Measurements from ENCODE around the gene HTRA1. TPM values are rescaled to one million over a fixed set of nuclear protein-coding genes. Genes with fewer than 3 reads are reported as not detected.

The HTRA1 gene
- total RNA-seq, 2 donors from 2014 or later = 29.3 to 36.6 TPM

- ATAC-seq (no peak), DNase-seq (no peak)
- no peak overlapping the region for H3K27ac ChIP-seq
- no peaks in the 10 kb centered on the region for H3K9me3 ChIP-seq
- H3K4me3 ChIP-seq = no peak overlapping the region
- intact Hi-C loops (cut with DNase I) = no loop called here
- H3K27me3 ChIP-seq = no peaks in the 10 kb centered on the region
- no peak for TF ChIP-seq CTCF (IDR thresholded peaks at IDR 0.05)
- no peak for TF ChIP-seq POLR2A (IDR thresholded peaks at IDR 0.05)
- 30 to 70% methylated on average over 3 of the region's 3 CpGs for WGBS, 2 donors
- no peaks in the 10 kb centered on the region for H3K4me1 ChIP-seq
- no peaks in the 10 kb centered on the region for H3K36me3 ChIP-seq (replicated peaks in 1 of 2; ENCODE audit: insufficient read depth in 1 of 2, low read depth in 2 of 2)
Measured at GRCh38 chr10:122521011-122521410, 59.7 kb downstream of the HTRA1 start.

- 69 to 78% methylated on average over 3 of the region's 3 CpGs for WGBS, 2 donors
- H3K36me3 ChIP-seq (replicated peaks in 1 of 2; ENCODE audit: insufficient read depth in 1 of 2, low read depth in 2 of 2) = no peaks in the 10 kb centered on the region
- no peaks in the 10 kb centered on the region for H3K9me3 ChIP-seq
- no peak overlapping the region for H3K27ac ChIP-seq
- DNase-seq = no peak
- TF ChIP-seq POLR2A (IDR thresholded peaks at IDR 0.05) (no peak), CTCF (IDR thresholded peaks at IDR 0.05) (no peak)
- no peak overlapping the region for H3K4me3 ChIP-seq
- H3K27me3 ChIP-seq = no peaks in the 10 kb centered on the region
- H3K4me1 ChIP-seq = no peaks in the 10 kb centered on the region
- intact Hi-C loops (cut with DNase I) = no loop called here
- no peak for ATAC-seq
Measured at GRCh38 chr10:122524811-122525210, 63.5 kb downstream of the HTRA1 start.

- no peaks in the 10 kb centered on the region for H3K36me3 ChIP-seq (replicated peaks in 1 of 2; ENCODE audit: insufficient read depth in 1 of 2, low read depth in 2 of 2)
- no peaks in the 10 kb centered on the region for H3K9me3 ChIP-seq
- intact Hi-C loops (cut with DNase I) = no loop called here
- ATAC-seq (no peak), DNase-seq (peak in 1 of 4 donors; percentile 19)
- no peaks in the 10 kb centered on the region for H3K27me3 ChIP-seq
- no peak overlapping the region for H3K27ac ChIP-seq
- TF ChIP-seq POLR2A (IDR thresholded peaks at IDR 0.05) (no peak), CTCF (IDR thresholded peaks at IDR 0.05) (peak in 6 of 7 experiments; percentile 16 to 49 (median 36))
- no peak overlapping the region for H3K4me3 ChIP-seq
- 39 to 40% methylated on average over 6 of the region's 6 CpGs for WGBS, 2 donors
- H3K4me1 ChIP-seq = no peaks in the 10 kb centered on the region
Measured at GRCh38 chr10:122525788-122526187, 64.4 kb downstream of the HTRA1 start.

- 84% methylated on average over 5 of the region's 5 CpGs for WGBS, 2 donors
Measured at GRCh38 chr10:122526892-122527291, 65.5 kb downstream of the HTRA1 start.

More at GRCh38 chr10:122526892-122527291, 65.5 kb downstream of the HTRA1 start:
- Histone ChIP-seq H3K4me1 (peaks cover 2% of the 10 kb centered on the region), H3K36me3 (replicated peaks in 1 of 2; ENCODE audit: insufficient read depth in 1 of 2, low read depth in 2 of 2) (no peaks in the 10 kb centered on the region), H3K9me3 (no peaks in the 10 kb centered on the region), H3K4me3 (no peak overlapping the region), H3K27ac (no peak overlapping the region), H3K27me3 (no peaks in the 10 kb centered on the region)
- ATAC-seq (no peak), DNase-seq (no peak)
- no peak for TF ChIP-seq POLR2A (IDR thresholded peaks at IDR 0.05)
- TF ChIP-seq CTCF (IDR thresholded peaks at IDR 0.05) = no peak
- intact Hi-C loops (cut with DNase I) = no loop called here
